ENCODE results near the gene DTX3.
"Not testable (repeated sequence)": the region's sequence is repeated elsewhere in the genome, so short reads cannot be mapped to it uniquely, and the experiment has no call there.

Gene DTX3

DNA sequence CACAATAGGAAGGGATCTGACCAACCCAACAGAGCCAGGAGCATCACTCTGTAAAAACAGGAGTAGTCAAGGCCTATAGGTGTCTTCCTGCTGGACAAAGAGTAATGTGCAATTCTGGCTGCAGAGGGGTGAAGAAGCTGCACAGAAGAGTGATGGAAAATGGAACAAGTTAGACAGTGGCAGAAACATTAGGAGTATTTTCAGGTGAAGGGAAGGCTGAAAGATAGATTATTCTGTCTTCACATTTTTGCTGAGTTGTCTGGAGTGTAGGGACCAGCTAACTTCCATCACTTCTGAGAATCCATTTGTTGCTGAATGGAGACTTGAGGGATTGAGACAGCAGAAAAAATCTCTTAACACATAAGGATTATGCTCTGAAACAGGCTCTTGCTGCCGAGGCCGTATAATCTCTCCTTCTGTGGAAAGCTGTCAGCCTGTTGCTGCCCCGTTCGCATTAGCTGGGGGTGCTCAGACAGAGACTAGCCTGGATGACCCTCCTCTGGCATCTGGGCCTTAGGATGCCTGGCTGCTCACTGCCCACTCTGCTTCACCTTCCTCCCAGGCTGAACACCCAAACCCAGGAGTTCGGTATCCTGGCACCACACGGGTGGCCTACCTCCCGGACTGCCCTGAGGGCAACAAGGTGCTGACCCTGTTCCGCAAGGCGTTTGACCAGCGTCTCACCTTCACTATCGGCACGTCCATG, 3.5 kb downstream of the DTX3 start:
- DNase-seq: no peak

DNA sequence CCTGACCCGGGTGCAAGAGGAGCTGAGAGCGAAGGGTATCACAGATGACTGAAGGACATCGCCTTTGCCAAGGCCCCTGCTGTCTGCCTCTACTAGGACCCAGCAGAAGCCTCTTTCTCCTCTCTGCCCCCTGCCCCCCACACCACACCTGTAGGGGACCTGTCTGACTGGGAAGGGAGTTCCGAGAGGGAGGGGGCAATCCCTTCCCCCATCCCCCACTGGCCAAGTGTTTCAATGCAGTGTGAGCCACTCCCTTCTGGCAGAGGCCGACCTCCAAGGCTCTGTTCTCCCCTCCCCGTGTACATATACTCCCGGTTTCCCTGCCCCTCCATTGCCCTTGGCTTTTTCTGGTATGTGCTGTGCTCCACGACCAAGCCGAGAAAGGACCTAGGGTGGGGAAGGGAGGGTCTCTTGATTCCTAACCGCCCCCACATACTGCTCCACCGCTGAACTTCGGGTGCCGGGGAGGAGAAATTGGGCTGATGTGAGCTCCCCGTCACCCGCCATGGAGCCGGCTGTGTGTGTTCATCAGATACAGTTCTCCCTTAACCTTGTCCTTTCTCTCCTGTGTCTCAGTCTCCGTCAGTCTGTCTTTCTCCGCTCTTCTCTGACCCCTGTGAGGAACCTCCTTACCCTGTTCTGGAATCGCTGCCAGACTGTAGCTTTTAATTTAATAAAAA, 4.6 kb downstream of the DTX3 start:
- no peak for DNase-seq

DNA sequence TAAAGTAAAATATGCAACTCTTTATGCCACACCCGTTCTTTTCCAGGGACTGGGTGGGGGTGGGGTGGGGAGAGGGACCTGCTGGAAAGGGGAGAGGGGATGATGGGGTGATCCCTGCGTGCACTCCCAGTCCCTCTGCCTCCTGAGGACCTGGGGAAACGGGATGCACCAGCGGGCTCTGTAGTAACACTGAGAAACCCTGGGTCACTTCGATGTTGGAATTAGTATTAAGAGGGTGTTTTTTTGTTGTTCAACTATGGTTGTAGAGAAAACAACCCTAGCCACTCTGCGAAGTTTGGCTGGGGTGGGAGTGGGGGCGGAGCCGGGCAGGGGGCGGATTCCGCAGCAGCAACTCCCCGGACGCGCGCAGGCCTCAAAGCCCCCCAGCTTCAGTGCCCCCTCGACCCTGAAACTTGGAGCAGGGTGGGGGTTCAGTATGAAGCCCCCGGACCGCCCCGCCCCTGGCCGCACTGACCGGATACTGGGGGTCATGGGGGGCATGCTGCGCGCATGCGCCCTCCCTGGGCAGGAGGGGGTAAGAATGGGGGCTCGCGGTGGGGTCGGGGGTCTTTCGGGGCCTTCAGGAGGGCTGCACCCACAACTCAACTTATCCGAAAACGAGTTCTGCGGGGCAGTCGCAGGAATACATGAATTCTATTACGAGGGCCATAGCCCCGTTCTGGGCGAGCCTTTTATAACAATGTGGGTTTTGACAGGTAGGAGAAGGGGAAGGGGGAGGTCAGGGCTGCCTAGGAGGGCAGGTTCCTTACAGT, 5.3 kb downstream of the DTX3 start:
- no peak for DNase-seq

DNA sequence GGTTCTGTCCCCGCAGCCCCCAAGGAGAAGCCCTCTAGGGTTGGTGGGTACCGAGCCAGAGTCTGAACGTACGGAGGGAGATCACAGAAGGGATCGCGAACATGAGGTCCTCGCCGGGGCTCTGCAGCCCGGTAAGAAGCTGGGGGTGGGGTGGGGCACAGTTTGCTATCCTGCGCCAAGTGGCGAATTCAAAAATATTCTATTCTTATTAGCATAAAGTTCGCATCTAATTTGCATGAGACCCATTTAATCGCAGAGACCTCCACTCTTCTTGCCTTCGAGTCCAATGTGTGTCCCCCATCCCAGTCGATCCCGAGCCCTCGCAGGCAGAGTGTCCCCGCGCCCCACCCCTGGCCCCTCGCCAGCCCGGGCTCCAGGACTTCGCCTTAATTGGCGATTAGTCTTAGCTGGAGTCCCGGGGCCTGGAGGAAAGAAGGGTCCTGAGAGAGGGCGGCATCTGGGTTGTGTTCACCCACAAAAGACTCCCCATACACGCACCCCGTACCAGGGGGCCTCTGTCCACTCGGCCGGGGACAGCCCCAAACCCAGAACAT, 6.0 kb downstream of the DTX3 start:
- peak; percentile 36 for DNase-seq

DNA sequence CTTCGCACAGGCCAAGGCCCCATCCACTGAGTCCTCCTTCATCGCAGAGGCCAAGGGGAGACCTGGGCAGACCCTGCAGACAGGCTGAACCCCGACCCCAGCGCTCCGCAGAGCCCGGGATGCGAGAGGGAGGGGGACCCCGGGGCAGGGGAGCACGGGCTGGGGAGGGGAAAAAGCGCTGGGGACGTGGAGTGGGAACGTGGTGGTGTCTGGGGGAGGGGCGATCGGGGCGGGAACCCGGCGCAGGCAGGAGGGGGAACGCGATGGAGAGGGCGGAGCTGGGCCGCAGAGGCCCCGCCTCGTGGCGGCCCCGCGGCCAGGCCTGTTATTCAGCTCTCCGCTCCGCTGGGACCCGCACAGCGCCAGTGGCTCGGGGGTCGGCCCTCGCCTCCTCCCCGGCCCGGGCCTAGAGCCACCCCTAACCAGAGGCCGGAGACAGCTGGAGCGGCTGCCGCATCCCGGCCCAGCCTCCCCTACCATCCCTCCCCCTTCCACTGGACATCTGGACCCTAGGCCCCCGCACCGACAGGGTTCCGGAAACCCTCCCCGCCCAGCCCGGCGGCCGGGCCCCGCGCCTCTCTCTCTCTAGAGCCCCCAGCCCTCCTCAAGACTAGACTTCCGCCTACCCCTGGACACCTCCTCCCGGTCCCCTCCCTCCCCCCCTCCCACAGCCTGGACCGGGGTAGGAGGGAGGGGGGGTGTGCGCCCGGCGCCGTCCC, 6.6 kb downstream of the DTX3 start, which contains the start of gene ARHGEF25:
Gene ARHGEF25, plus strand, starts transcription at position 328 of the 719 bp plus-strand sequence. CDS start 460 bp downstream, outside the sequence.
- DNase-seq: peak; percentile 69

DNA sequence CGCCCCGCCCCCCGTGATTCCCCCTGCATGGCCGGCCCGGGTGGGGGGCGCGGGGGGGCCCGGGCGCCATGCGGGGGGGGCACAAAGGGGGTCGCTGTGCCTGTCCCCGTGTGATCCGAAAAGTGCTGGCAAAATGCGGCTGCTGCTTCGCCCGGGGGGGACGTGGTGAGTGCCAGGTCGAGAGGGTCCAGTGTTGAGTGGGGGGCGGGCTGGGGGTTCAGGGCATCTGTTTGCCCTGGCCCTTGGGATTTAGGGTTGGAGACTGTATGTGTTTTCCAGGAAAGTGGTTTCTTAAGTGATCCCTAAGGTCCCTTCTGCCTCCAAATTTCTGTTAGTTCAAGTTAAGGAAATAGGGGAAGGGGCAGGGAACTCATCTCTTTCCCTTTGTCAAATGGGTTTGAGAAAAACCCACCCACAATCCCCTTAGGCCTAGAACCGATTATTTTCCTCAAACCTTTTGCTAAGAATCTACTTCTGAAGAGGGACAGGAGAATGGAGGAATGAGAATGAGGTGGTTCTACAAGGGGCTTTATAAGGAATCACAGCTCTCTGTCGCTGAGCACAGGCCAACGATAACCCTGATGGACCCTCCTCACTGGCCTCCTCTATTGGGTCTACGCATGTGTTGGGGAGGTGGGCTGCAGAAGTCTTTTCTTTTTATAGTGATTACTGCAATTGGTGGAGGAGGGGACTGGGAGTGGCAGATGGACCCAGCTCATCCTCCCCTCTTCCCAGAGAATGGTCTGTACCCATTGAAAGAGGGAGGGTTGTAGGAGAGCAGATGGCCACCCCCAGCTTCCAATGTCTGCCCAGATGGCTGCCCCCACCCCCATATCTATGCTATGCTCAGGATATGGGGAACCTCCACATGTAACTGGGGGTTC, 7.4 kb downstream of the DTX3 start:
- no peak for DNase-seq

DNA sequence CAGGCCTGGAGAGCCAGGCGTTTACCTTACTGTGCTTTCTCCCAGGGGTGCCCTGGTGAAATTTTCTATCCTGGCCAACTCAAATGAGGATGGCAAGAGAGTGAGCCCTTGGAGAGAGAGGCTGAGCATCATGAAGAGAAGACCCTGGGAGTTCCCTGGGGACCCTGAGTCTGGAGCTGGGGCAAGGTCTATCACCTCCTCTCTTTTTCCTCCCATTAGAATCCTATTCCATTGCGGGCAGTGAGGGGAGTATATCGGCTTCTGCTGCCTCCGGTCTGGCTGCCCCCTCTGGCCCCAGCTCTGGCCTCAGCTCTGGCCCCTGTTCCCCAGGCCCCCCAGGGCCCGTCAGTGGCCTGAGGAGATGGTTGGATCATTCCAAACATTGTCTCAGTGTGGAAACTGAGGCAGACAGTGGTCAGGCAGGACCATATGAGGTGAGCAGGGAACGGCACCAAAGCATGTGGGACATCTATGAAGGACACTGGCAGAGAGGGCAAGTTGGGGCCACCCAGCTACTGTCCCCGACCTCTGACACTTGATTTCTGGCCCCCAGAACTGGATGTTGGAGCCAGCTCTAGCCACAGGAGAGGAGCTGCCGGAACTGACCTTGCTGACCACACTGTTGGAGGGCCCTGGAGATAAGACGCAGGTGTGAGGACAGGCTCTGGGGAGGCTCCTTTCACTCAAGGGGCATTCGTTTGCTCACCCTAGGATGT, 8.2 kb downstream of the DTX3 start:
- DNase-seq: no peak

DNA sequence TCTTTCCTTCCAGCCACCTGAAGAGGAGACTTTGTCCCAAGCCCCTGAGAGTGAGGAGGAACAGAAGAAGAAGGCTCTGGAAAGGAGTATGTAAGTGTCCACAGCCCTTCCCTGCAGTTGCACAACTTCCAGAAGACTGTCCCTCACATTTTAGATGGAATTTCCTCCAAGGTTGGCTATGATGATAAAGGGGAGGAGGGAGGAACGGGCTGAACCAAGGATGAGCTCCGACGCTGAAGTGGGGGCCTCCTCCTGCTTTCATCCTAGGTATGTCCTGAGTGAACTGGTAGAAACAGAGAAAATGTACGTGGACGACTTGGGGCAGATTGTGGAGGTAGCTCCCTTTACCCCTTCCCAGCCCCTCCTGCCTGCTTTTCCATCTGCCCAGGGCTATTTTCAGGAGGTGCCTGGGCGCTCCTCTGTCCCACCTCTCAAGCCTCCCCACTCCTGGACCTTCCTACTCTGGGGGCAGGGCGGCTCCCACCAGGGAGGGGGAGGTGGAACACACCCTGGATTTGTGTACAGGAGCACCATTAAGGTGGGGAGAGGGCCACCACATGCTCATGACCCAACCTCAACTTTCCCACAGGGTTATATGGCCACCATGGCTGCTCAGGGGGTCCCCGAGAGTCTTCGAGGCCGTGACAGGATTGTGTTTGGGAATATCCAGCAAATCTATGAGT, 8.9 kb downstream of the DTX3 start:
- no peak for DNase-seq

DNA sequence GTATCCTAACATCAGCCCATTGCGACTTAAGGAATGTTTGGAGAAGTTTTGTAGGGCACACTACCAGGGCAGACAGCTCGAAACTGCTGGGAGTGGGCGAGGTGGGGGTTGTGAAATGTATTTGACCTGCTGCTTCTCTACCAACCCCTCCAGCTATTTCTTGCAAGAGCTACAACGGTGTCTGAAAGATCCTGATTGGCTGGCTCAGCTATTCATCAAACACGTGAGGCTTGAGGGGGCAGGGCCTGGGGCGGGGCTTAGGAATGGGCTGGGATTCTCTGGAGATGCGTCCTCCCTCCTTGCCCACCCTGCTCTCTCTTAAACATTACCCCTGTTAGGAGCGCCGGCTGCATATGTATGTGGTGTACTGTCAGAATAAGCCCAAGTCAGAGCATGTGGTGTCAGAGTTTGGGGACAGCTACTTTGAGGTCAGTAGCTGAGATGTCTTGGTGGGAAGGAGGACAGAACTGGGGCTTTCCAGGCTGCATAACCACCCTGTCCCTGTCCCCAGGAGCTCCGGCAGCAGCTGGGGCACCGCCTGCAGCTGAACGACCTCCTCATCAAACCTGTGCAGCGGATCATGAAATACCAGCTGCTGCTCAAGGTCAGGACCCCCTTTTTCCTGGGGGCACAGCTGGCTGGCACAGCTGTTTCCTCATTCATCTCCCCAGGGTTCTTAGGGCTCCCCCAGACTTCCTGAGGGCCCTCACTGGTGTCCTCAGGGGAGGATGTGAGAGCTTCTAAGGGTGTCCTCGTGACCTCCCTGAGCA, 9.7 kb downstream of the DTX3 start:
- DNase-seq: no peak

DNA sequence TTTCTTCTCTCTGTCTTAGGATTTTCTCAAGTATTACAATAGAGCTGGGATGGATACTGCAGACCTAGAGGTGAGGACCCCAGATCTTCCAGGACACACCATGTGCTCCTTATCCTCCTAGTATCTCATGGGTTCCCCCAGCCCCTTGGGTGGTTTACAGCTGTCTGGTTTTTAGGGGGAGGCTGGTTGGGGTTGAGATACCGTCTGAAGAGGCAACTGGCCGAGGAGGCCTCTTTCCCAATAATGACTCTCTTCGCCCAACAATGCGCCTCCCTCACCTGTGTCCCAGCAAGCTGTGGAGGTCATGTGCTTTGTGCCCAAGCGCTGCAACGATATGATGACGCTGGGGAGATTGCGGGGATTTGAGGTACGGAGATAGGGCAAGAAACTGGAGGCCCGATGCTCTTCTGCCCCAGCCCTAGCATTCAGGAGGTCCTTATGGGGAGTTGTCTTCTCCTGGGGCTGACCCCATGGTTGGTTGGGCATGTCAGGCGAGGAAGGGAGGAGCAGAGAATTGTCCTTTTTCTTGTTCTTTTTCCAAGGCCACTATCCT, 10.4 kb downstream of the DTX3 start:
- no peak for DNase-seq

DNA sequence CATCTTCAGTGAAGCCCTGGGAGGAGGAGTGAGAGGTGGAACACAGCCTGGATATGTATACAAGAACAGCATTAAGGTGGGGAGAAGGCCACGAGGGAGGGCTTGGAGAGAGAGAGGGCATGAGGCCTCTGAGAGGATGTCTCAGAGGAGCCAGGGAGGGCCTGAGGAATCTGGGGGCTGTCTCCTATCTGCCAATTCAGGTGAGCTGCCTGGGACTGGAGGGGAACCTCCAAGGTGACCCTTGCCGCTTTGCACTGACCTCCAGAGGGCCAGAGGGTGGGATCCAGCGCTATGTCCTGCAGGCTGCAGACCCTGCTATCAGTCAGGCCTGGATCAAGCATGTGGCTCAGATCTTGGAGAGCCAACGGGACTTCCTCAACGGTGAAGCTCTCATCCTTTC, 11.0 kb downstream of the DTX3 start:
- DNase-seq: no peak

DNA sequence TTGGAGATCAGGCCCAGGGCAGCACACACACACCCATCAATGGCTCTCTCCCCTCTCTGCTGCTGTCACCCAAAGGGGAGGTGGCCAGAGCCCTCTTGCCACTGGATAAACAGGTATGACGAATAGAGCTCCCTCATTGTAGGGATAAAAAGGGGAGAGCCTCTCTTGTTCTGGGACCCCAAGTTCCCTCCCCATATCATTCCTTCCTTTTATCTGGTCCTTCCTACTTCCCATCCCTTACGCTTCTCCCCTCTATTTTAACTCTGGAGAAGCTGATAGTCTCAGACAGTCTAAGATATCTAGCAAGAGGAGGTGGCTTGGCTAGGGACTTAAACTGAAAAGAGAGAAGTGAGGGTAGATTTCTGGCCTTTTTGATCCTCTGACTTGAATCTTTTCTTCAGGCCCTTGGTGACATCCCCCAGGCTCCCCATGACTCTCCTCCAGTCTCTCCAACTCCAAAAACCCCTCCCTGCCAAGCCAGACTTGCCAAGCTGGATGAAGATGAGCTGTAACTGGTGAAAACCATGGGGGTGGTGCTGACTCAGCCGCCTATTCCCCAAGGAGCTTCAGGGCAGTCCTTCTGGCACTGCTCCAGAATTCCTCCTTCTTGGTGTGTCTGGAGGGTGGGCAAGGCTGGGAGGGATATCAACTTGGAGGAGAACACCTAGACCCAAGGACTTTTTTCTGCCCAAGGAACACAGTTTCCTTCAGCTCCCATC, 11.9 kb downstream of the DTX3 start:
- no peak for DNase-seq

DNA sequence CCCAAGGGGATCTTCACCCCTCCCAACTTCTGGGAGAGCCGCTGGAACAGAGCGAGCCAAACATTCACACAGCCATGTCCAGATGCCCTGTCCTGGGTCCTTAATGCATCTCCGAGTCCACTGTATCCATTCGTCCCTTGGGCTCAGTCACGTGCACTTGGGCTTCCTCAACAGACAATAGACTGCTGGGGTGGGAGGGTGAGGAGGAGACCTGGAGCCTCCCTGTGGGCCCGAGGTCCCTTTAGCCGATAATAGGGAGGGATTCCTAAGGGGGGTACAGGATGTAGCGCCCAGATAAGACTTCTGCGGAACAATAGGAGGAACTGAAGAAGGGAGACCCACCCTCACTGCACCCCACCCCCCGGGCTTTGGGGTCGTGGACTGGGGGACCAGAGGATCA, 13.3 kb downstream of the DTX3 start:
- no peak for DNase-seq

DNA sequence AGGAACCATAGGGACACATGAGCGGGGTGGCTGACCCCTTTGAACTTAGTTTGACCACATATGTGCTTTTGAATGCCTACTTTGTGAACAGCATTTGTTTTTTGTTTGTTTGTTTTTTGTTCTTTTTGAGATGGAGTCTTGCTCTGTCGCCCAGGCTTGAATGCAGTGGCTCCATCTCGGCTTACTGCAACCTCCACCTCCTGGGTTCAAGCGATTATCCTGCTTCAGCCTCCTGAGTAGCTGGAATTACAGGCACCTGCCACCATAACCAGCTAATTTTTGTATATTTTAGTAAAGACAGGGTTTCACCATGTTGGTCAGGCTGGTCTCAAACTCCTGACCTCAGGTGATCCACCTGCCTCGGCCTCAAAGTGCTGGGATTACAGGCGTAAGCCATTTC, 13.8 kb downstream of the DTX3 start:
- DNase-seq: not testable (repeated sequence)

DNA sequence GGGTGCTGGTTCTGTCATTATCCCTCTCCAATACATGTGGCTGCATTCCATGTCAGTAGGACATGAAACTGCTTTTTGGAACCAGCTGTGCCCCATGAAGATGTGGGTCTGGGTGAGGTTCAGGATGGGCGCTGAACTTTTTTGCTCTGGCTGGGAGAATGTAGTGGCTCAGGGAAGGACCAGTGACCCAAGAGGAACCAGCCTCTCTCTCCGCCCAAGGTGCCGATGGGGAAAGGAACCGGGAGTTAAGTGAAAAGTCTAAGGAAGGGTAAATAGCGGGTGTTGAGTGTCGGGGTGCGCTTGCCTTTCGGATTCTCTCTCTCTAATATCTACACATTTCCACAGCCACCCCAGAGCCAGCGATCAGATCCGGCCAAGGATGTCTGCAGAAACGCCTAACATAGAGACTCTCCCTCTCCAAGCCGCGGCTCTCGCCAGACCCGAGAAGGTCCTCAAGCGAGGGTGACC, 14.4 kb downstream of the DTX3 start:
- DNase-seq: no peak

DNA sequence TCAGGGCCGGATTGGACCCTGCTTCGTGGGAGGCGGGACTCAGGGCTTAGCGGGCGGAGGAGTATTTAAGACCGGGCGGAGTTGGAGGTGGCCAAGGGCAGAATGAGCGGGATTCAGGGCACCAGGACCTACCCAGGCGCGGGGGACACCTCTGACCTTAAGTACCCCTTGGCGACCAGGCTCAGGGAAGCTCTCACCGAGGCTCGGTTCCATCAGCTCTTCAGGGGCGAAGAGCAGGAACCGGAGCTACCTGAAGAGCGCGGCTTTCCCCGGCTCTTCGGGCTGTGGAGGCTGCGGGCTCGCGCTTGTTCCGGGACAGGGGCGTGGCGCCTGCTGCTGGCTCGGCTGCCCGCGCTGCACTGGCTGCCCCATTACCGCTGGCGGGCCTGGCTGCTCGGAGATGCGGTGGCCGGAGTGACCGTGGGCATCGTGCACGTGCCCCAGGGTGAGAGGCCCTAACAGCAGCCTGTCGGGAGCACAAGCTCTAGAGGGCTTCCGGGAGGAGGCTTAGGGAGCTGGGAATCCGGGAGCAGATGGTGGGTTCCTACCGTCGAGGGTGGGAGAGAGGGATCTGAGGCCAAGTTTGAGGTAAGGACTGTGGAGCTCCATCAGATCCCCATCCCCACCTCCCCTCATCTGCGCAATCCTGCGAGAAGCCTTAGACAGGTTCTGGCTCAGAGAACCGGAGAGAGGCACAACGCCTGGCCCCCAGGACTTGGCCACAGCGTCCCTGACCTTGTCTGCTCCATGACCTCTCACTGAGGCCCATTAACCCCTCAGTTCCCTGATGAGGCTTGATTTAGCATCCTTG, 15.0 kb downstream of the DTX3 start:
- no peak for DNase-seq

DNA sequence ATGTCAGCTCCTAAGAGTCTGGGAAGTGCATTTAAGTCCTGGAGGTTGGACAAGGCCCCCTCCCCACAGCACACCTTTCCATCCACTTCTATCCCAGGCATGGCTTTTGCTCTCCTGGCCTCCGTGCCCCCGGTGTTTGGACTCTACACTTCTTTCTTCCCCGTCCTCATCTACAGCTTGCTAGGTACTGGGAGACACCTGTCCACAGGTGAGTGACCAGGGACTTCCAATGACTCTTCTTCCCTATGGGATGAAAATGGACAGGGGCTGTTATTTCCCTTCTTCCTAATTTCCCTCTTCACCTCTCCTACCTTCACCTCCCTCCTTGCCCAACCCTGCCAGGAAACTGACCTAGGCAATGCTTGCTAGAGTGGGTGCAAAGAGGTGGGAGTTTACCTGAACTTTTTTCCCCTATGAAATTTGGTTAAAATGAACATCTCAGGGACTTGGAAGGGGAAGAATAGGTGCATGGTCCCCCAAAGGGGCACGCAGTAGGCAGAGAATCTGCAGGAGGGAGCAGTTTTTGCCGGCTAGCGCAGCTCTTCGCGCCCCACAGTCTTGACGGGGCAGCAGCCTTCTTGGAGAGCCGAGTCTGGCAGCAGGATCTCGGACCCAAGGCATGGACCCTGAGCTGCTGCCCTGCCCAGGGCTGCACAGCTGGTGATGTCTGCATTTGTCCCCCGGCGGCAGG, 15.8 kb downstream of the DTX3 start:
- no peak for DNase-seq
